Keratinocyte (primary cell): ENCODE measurements around the gene DNAJC11. TPM values are rescaled to one million over a fixed set of nuclear protein-coding genes. Genes with fewer than 3 reads are reported as not detected.

Experiments
- DNase-seq: peaks from one replicate; pipeline ENCODE4 v3.0.0-alpha.2; 2011; ENCODE audit warnings: low read depth, missing footprints, low spot score
- FAIRE-seq: peaks from 2 replicates; lab custom pipeline; 2011; peaks lifted over from hg19 to GRCh38; lab: Jason Lieb, UNC
- H2AFZ ChIP-seq: 2 replicates; pipeline ENCODE4 v1.6.0; 2012; ENCODE audit warnings: low read length, control low read depth, inconsistent platforms; ENCODE audit not compliant: control insufficient read depth
- H3K27ac ChIP-seq: 2 replicates; pipeline ENCODE4 v1.5.1; 2011; ENCODE audit warnings: low read length; ENCODE audit not compliant: control insufficient read depth, insufficient read depth
- H3K27me3 ChIP-seq: 3 replicates; pipeline ENCODE4 v1.6.0; 2011; ENCODE audit warnings: low read length; ENCODE audit not compliant: control insufficient read depth, insufficient read depth; ENCODE audit errors: extremely low read depth
- H3K36me3 ChIP-seq, 2 experiments: 2 replicates in 1 of 2; 3 replicates in 1 of 2; pipeline ENCODE4 v1.5.1; 2011; ENCODE audit warnings: low read length in 2 of 2, mild to moderate bottlenecking in 1 of 2; ENCODE audit not compliant: control insufficient read depth in 2 of 2, insufficient read depth in 2 of 2; ENCODE audit errors: extremely low read depth in 1 of 2
- H3K4me1 ChIP-seq: 3 replicates; pipeline ENCODE4 v1.5.1; 2011; ENCODE audit warnings: low read length; ENCODE audit not compliant: control insufficient read depth, insufficient read depth; ENCODE audit errors: extremely low read depth
- H3K4me2 ChIP-seq: 3 replicates; pipeline ENCODE4 v1.6.0; 2011; ENCODE audit warnings: low read depth, low read length; ENCODE audit not compliant: control insufficient read depth, insufficient read depth; ENCODE audit errors: extremely low read depth
- H3K4me3 ChIP-seq, 3 experiments: fragments of 200-600 bp in 1 of 3; sonication (generic) in 1 of 3; 2 replicates in 2 of 3; 3 replicates in 1 of 3; pipeline ENCODE4 v1.5.1; 2011 to 2016; ENCODE audit warnings: low read length in 3 of 3, mild to moderate bottlenecking in 3 of 3, control low read depth in 2 of 3, inconsistent platforms in 1 of 3, low read depth in 1 of 3, mixed read lengths in 1 of 3, mixed run types in 1 of 3, moderate library complexity in 1 of 3; ENCODE audit not compliant: control insufficient read depth in 2 of 3, insufficient read depth in 2 of 3; ENCODE audit errors: extremely low read depth in 1 of 3
- H3K79me2 ChIP-seq: 2 replicates; pipeline ENCODE4 v1.6.0; 2012; ENCODE audit warnings: low read length; ENCODE audit not compliant: control insufficient read depth, insufficient read depth
- H3K9ac ChIP-seq: 3 replicates; pipeline ENCODE4 v1.6.0; 2011; ENCODE audit warnings: low read length; ENCODE audit not compliant: control insufficient read depth, insufficient read depth; ENCODE audit errors: extremely low read depth
- H3K9me1 ChIP-seq: 3 replicates; pipeline ENCODE4 v1.6.0; 2011; ENCODE audit warnings: low read length; ENCODE audit not compliant: control insufficient read depth, insufficient read depth; ENCODE audit errors: extremely low read depth
- H3K9me3 ChIP-seq: 2 replicates; pipeline ENCODE4 v1.5.1; 2012; ENCODE audit warnings: low read depth, low read length; ENCODE audit not compliant: control insufficient read depth
- H4K20me1 ChIP-seq: 3 replicates; pipeline ENCODE4 v1.6.0; 2011; ENCODE audit warnings: low read length; ENCODE audit not compliant: control insufficient read depth, insufficient read depth; ENCODE audit errors: extremely low read depth
- EZH2 ChIP-seq: IDR thresholded peaks from one replicate; pipeline ENCODE4 v1.6.1; 2012; ENCODE audit warnings: inconsistent platforms, mild to moderate bottlenecking, low read length, moderate library complexity
- dilution Hi-C: fragments of 300-500 bp; cut with MboI; formaldehyde crosslinking; loops from one replicate; pipeline ENCODE4 v1.7.0; 2020; ENCODE audit warnings: low sequenced_read_pairs; ENCODE audit not compliant: extremely low pct_ligation_motif_present
- polyA plus RNA-seq, 5 experiments: library from polyadenylated mRNA; depleted of rRNA in 3 of 5; stranded (reverse) in 3 of 5; stranded (forward) in 1 of 5; unstranded in 1 of 5; fragments of >200 nt; gene quantifications; 1 replicate in 1 of 5; 2 replicates in 3 of 5; 3 replicates in 1 of 5; pipeline versions ENCODE4 v1.2.1 to v1.2.3, GENCODE V29; 2011 to 2012; ENCODE audit warnings: missing spikeins in 2 of 5, low read depth in 1 of 5, low replicate concordance in 1 of 5
- TF ChIP-seq, protein P1 (sequence below), 3 experiments: IDR thresholded peaks in 1 of 3; conservative IDR thresholded peaks in 1 of 3; optimal IDR thresholded peaks in 1 of 3; 2 replicates in 2 of 3; 3 replicates in 1 of 3; pipeline versions ENCODE3 to v1.5.1; 2011; ENCODE audit warnings: low read length in 3 of 3, mild to moderate bottlenecking in 3 of 3, moderate library complexity in 2 of 3, control low read depth in 1 of 3, inconsistent platforms in 1 of 3; ENCODE audit not compliant: insufficient read depth in 2 of 3; ENCODE audit errors: extremely low read depth in 1 of 3

Gene DNAJC11
- polyA plus RNA-seq, 1 donor (not counting 4 experiments of a cell fraction or from before 2014, with no cell fraction given) = 40.8 TPM

DNA sequence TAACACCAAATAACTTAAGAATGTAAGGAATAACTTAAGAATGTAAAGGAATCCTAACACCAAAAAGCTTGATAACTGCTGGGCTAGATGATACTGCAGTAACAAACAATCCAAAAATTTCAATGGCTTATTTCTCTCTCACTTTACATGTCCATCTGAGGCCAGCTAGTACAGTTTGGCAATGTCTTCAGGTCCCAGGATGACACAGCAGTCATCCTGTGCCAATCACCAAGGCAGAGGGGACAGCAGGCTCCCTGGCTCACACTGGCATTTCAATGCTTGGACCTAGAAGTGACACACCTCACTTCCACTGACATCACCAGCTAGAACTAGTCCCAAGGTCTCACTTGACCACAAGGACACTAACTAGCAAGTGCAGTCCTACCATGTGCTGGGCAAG lies 15.3 kb downstream of the DNAJC11 start:
- no peak for TF ChIP-seq EZH2
- TF ChIP-seq, protein P1, sequence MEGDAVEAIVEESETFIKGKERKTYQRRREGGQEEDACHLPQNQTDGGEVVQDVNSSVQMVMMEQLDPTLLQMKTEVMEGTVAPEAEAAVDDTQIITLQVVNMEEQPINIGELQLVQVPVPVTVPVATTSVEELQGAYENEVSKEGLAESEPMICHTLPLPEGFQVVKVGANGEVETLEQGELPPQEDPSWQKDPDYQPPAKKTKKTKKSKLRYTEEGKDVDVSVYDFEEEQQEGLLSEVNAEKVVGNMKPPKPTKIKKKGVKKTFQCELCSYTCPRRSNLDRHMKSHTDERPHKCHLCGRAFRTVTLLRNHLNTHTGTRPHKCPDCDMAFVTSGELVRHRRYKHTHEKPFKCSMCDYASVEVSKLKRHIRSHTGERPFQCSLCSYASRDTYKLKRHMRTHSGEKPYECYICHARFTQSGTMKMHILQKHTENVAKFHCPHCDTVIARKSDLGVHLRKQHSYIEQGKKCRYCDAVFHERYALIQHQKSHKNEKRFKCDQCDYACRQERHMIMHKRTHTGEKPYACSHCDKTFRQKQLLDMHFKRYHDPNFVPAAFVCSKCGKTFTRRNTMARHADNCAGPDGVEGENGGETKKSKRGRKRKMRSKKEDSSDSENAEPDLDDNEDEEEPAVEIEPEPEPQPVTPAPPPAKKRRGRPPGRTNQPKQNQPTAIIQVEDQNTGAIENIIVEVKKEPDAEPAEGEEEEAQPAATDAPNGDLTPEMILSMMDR (optimal IDR thresholded peaks at IDR 0.05 in 1 of 3, IDR thresholded peaks at IDR 0.05 in 1 of 3, conservative IDR thresholded peaks at IDR 0.05 in 1 of 3; ENCODE audit: extremely low read depth in 1 of 3, insufficient read depth in 2 of 3, low read length in 3 of 3) = no peak
- Histone ChIP-seq H3K4me3 (no peak overlapping the region), H3K27ac (no peak overlapping the region), H3K9me1 (peaks cover 2% of the 10 kb centered on the region), H3K27me3 (no peaks in the 10 kb centered on the region), H3K79me2 (peaks cover 48% of the 10 kb centered on the region), H3K4me2 (no peak overlapping the region), H3K36me3 (peaks cover 8 to 16% of the 10 kb centered on the region in 2 experiments), H4K20me1 (no peaks in the 10 kb centered on the region), H2AFZ (no peak overlapping the region), H3K9me3 (no peaks in the 10 kb centered on the region), H3K9ac (no peak overlapping the region), H3K4me1 (no peaks in the 10 kb centered on the region)
- dilution Hi-C loops = no loop called here
- FAIRE-seq = peak; percentile 9
- DNase-seq = no peak

DNA sequence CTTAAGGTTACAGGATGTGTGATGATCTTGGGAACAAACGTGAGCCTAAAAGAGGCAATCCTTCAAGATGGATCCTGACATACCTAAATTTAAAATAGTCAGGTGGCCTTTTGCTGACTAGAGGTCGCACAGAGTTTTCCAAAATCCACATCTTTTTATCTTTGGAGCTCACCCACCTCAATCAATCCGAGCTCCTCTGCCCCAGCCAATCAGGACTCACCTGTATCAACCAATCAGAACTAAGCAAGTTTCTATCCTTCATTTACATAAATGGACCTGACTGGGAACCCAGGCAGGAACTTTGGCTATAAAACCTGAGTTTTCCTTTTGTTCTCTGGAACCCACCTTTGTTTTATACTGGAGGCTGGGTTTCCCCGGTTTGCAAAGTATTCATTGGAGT lies 16.2 kb downstream of the DNAJC11 start:
- Histone ChIP-seq H3K4me3 (no peak overlapping the region), H3K27me3 (no peaks in the 10 kb centered on the region), H3K79me2 (peaks cover 45% of the 10 kb centered on the region), H3K4me1 (no peaks in the 10 kb centered on the region), H3K4me2 (no peak overlapping the region), H2AFZ (no peak overlapping the region), H3K36me3 (peaks cover 8 to 25% of the 10 kb centered on the region in 2 experiments), H3K9me1 (peaks cover 2% of the 10 kb centered on the region), H3K9me3 (no peaks in the 10 kb centered on the region), H4K20me1 (no peaks in the 10 kb centered on the region), H3K9ac (no peak overlapping the region), H3K27ac (no peak overlapping the region)
- TF ChIP-seq EZH2 = no peak
- TF ChIP-seq, protein P1 (optimal IDR thresholded peaks at IDR 0.05 in 1 of 3, IDR thresholded peaks at IDR 0.05 in 1 of 3, conservative IDR thresholded peaks at IDR 0.05 in 1 of 3; ENCODE audit: extremely low read depth in 1 of 3, insufficient read depth in 2 of 3, low read length in 3 of 3) = no peak
- dilution Hi-C loops = no loop called here
- FAIRE-seq (no peak), DNase-seq (no peak)
